Muscle of back (tissue), 11 donors: Measurements from ENCODE around the gene RALGPS1. TPM values are rescaled to one million over a fixed set of nuclear protein-coding genes. Genes with fewer than 3 reads are reported as not detected.

Source experiments
- DNase-seq, 3 donors: peaks; one replicate each; pipeline versions ENCODE4 v3.0.0 to v3.0.0-alpha.2; 2013
- polyA plus RNA-seq, 10 donors: library from polyadenylated mRNA; unstranded; fragments of 120-200 nt; gene quantifications; one replicate each; pipeline ENCODE4 v1.2.1, GENCODE V29; 2013; ENCODE audit not compliant: insufficient read length in 10 of 10

Gene RALGPS1
- polyA plus RNA-seq, 10 donors, result 4.6 to 11.4 (median 7.5) TPM

- no peak for DNase-seq
These were observed 180.8 kb downstream of the RALGPS1 start for GRCh38 chr9:127095411-127095810.

DNA sequence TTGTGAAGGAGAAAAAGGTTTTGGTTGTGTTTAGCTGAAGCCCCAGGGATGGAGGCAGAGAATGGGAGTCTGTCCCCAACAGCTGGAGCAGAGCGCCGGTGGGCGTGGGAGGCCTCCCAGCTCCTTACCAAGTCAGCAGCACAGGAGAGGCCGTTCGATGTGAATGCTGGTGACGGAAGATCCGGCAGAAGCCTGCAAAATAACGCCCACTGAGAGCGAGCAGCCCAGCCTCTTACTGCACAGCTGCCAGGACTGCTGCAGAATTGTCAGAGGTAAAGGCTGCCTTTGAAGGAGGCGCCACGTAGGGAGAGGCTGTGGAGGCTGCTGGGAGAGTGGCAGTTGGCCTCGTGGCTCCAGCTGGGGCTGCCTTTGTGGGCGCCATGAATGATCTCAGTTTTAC, 181.6 kb downstream of the RALGPS1 start:
- peak in 2 of 3 donors; percentile 65 to 88 for DNase-seq

- no peak for DNase-seq
These were observed 183.1 kb downstream of the RALGPS1 start for GRCh38 chr9:127097683-127098082.

DNA sequence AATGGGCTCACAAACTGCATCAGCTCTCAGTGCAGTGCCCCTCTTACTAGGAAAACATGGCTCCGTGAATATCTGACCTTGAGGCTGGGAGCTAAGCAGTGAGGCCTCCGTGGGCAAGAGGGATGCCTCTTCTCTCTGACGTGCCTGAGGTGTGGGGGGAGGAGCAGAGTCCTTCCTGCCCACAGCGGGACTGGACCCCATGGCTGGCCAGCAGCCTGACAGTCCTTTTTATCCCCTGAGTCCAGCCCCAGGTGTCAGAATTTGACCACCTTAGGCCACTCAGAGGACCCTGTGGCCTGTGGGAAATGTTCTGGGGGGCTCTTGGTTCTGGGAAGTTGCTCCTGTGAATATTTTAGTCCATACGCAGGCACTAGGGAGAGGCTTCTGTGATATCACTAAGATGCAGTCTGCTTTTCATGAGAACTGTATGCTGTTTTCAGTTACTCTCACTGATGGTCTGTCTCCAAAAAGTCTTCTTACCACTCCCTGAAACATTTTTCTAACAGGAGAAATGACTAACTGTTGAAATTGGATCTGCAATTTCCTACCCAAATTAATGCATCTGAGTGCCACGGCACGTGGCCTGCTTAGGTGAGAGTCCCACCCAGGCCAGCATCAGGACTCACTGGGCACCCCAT, 184.5 kb downstream of the RALGPS1 start:
- DNase-seq, result no peak

DNA sequence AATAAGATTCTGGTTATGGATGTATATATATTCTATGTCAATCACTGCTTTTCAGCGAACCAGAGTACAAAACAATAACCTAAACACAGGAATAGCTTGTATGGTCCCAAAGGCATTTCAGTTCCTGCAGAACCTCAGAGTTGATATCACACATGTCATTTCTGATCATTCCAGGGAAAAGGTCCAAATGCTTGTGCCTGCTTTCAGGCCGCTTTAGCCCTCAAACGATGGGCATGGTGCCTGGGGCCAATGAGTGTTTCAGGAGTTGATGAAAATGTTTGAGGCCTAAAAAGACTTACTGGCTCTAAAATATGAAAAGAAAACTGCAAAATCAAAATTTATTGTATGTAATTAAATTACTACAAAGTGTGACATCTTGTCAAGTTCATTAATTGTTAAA, 185.1 kb downstream of the RALGPS1 start:
- no peak for DNase-seq

DNA sequence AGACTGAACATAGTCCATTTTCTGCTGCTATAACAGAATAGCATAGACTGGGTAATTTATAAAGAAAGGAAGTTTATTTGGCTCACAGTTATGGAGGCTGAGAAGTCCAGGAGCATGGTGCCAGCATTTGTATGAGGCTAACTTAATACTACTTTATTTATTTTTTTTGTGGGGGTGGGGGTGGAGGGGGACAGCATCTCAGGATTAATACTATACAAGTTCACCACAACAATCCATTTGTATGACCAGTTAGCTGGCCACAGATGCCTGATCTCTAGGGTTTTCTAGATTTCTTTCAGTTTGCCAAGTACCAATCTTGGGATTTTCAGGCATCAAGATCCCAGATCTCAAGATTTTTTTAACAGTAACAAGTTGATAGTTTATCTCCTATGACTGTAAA, 187.6 kb downstream of the RALGPS1 start:
- DNase-seq, result no peak

GRCh38 chr9:127102788-127103187, 188.2 kb downstream of the RALGPS1 start:
- no peak for DNase-seq

DNA sequence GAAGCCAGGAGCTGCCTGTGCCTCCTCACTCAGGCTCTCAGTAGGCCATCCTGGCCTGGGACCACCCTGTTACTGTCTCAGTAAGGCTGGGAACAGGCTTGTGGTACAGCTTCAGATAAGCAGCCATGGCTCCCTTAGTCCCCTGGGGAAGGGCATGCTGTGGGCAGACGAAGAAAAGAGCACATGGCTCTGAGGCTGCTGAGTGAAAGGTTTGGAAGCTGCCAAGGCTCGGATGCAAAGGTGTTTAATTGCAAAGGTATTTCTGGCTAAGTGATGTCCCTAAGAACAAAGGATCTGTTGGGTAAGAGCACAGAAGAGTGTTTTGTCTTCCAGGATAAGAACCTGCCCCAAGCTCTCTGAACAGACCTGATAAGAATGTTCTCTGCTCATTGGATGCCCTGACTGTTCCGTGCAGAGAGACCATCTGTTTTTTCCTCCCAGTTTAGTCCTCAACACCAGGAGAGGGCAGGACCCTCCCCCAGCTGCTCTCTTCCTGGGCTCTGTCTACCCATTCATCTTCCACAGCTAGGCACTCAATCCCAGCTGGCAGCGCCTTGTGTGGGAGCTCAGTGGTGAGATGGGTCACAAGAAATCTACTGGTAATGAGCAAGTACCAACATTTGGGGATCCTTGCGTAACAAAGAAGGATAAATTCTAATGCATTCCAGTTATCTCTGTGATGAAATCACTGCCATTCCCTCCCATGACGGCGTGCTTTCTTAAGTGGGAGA, 190.2 kb downstream of the RALGPS1 start:
- DNase-seq, result no peak

DNA sequence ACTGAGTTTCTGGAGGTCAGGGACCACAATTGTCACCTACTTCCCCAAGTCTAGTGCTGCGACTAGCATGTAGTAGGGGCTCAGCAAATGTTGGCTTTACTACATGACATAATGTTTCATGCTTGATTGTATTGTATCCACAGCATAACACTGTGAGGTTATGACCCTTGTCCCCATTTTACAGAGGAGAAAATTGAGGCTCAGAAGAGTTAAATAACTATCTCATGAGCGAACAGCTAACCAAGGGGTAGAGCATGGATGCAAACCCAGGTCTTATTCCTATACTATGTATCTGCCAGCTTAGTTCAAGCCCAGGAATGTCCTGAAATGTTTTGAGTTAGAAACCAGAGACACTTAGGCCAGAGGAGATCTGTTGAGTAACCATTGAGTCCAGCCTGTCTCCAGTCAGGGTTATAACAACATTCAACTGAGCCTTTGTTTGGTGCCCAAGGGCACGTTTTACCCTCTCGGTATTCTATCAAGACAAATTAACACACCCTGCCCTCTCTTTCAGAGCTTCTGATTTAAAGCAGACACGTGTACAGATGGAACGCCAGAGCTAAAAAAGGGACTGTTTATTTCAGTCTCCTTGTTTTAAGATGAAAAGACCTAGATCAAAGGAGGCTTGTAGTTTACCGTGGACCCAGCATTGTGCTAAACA, 191.4 kb downstream of the RALGPS1 start:
- DNase-seq, result no peak

DNA sequence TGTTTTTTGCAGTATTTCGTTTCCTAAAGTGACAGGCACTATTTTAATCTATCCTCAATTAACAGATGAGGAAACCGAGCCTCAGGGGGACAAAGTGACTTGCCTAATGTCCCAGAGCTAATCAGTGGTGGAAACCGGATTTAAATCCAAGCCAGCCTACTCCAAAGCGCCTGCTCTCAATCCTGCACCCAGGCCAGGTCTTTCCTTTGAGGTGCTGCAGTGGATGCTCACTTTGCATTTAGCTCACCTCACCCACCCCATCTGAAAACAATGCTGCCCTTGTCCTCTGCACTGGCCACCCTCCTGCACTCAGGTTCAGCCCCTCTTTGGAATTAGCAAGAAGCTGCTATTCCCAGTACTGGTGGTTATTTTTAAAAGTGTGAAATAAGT, 191.9 kb downstream of the RALGPS1 start:
- DNase-seq, result no peak

- no peak for DNase-seq
These were observed 192.8 kb downstream of the RALGPS1 start for GRCh38 chr9:127107171-127107928.

DNA sequence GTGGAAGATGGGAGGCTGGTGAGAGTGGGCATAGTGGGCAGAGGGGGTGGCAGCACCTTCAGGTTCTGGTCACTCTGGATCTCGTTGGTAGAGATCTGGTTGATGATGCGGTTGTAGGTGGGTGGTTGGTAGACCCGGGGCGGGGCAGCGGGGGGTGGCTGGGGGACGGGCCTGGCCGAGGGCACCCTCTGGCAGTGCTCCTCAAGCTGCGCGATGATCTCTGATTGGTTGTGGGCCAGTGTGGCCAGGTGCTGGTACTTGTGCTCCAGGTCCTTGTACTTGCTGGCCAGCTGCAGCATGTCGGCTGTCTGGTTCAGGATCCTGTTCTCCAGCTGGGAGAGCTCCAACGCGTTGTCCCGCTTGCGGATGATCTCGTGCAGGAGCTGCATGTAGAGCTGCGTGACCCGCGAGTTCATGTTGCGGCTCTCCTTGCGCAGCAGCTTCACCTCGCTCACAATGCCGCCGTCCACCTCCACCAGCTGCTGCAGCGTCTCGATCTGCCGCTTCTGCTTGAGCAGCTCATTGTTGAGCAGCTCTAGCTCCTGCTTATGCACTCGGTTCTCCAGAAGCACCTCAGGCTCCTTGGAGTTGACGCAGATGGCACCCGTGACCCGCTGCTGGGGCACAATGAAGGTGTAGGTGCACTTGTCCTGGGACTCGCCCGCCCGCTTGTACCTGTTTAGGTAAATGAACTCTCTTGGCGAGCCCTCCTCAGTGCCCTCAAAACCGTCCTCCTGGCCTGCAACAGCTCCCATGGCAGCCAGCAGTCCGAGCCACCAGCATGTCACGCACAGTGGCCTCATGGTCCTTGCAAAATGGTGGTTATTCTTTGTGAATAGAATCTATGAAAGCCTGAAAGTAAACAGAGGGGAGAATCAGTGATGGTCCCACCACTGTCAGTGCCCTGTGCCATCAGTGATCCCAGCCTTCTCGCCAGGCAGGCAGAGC, 193.6 kb downstream of the RALGPS1 start:
- no peak for DNase-seq

- no peak for DNase-seq
These were observed 194.7 kb downstream of the RALGPS1 start for GRCh38 chr9:127109212-127109711.

DNA sequence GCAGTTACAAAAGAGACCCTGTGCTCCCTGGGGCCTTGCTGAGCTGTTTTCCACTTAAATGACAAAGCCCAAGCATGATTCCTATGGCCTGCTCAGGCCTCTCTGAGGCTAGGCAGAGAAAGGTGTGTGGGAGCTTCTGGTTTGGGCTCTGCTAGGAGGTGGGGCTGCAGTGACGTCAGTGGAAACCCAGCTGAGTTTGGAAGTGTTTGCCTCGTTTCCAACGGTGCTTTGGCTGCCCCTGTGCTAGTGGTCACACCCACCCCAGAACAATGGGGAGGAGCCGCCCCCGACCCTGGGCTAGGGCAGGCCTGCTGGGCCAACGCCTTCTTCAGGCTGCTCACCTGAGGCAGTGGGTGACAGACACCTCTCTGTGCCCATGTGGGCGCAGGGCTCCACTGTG, 197.5 kb downstream of the RALGPS1 start:
- peak in 2 of 3 donors; percentile 73 to 80 for DNase-seq

GRCh38 chr9:127112735-127113161, 198.2 kb downstream of the RALGPS1 start:
- no peak for DNase-seq

DNA sequence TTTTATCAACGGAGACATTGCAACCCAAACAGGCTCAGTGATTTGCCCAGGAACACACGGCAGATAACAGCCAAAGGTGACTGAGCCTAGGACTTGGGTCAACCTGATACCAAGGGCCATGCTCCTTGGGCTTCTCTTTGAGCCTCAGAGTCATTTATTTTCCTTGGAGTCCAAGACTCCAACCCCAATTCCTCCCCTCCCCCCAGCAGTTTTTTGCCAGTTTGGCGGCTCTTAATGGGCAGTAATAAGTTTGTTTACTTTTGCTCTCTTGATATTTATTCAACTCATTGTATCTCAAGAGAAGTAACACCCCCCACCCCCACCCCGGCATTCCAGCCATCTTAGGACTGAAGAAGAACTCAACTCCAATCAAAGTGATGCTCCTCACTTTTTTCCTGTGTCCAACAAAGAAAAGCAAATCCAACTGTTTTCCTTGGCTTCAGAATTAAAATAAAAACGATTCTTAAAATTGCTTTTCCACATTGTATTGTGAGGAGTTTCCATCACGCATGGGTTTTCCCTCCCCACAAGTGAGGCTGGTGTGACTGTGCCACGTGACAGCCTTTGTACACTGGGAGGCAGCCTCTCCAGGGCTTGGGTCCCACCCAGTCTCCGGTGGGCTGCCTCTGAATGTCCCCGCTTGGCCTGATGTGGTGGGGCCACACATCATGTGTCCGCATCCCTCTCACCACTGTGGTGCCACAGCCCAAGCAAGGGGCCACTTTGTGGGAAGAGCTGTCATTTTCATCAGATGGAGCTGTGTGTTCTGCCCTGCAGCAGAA, 198.8 kb downstream of the RALGPS1 start:
- DNase-seq, result peak in 1 of 3 donors; percentile 59

GRCh38 chr9:127114606-127115005, 200.0 kb downstream of the RALGPS1 start:
- no peak for DNase-seq

GRCh38 chr9:127116088-127116726, 201.6 kb downstream of the RALGPS1 start:
- peak in 1 of 3 donors; percentile 49 for DNase-seq

DNA sequence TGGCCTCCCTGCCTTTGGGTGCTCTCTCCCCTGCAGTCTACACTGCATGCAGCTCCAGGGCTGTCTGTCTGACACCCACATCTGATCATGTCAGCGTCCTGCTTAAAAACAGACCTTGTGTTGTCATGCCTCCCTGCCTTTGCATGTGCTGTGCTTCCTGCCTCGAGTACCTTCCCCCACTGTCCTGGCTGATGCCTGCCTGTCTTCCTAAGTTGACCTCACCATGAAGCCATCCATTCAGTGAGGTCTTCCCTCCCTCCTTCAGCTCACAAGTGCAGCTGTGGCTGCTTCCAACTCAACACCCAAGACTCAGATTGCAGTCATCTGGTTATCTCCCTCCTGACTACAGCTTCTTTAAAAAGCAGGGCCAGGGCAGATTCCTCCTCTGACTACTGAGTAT, 202.4 kb downstream of the RALGPS1 start:
- DNase-seq, result peak in 1 of 3 donors; percentile 47
